Muscle of back (tissue), 11 donors: Measurements from ENCODE around the gene CCDC171. TPM values are rescaled to one million over a fixed set of nuclear protein-coding genes. Genes with fewer than 3 reads are reported as not detected.
"Not testable (repeated sequence)": the region's sequence is repeated elsewhere in the genome, so short reads cannot be mapped to it uniquely, and the experiment has no call there.

Experiments
- DNase-seq, 3 donors: peaks; one replicate each; pipeline versions ENCODE4 v3.0.0 to v3.0.0-alpha.2; 2013
- polyA plus RNA-seq, 10 donors: library from polyadenylated mRNA; unstranded; fragments of 120-200 nt; gene quantifications; one replicate each; pipeline ENCODE4 v1.2.1, GENCODE V29; 2013; ENCODE audit not compliant: insufficient read length in 10 of 10

The CCDC171 gene
- polyA plus RNA-seq, 10 donors = 0.98 to 3.7 (median 2.2) TPM

DNA sequence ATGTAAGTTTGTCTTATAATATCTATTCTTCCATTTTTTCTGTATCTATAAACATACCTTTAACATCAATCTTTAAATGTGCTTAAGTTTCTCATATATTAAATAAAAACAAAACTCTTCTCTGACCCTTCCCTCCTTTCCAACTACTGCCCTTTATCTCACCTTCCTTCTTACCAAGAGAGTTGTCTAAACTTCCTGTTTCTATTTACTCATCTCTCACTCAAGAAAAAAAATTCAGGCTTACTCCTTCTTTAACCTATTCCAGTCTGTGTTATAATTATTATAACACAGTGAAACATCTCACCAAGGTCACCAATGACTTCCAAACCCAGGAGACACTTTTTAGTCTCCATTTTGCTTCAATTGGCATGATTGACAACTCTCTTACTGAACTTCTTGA is 140.9 kb downstream of the CCDC171 start:
- DNase-seq = no peak

DNA sequence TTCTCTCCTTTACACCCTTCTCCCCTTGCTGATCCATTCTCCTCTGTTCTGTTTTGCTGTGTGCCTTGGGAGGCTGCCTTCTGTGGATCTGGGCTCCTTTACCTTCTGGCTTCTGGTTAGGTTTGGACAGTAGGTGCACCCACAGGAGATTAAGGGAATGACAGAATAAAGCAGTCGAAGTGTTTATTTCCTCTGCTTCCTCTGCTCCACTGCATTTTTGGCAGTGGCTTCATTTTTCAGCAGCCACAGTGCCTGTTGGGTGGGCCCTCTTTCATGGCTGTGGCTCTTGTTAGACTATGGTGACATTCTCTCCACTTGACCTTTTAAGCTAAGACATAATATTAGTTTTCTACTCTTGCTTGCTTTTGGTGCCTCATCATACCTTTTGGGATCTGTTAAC is 144.1 kb downstream of the CCDC171 start:
- DNase-seq = no peak

DNA sequence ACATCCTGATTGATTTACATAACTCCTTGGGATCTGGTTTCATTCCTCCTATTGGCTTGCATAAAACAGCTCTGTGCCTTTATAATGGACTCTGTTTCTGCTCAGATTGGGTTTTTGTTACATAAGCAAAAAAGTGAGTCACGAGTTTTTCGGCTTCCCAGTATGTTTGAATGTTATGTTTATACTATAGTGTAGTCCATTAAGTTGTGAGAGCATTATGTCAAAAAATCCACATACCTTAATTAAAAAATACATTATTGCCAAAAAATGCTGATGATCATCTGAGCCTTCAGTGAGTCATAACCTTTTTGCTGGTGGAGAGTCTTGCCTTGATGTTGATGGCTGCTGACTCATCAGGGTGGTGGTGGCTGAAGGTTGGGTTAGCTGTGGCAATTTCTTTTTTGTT is 144.6 kb downstream of the CCDC171 start:
- peak in 1 of 3 donors; percentile 81 for DNase-seq

DNA sequence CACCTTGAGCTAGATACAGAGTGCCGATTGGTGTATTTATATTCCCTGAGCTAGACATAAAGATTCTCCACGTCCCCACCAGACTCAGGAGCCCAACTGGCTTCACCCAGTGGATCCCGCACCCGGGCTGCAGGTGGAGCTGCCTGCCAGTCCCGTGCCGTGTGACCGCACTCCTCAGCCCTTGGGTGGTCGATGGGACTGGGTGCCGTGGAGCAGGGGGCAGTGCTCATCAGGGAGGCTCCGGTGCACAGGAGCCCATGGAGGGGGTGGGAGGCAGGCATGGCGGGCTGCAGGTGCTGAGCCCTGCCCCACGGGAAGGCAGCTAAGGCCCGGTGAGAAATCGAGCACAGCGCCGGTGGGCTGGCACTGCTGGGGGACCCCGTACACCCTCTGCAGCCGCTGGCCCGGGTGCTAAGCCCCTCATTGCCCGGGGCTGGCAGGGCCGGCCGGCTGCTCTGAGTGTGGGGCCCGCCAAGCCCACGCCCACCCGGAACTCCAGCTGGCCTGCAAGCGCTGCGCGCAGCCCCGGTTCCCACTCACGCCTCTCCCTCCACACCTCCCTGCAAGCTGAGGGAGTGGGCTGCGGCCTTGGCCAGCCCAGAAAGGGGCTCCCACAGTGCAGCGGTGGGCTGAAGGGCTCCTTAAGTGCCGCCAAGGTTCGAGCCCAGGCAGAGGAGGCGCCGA is 147.2 kb downstream of the CCDC171 start:
- not testable (repeated sequence) for DNase-seq

DNA sequence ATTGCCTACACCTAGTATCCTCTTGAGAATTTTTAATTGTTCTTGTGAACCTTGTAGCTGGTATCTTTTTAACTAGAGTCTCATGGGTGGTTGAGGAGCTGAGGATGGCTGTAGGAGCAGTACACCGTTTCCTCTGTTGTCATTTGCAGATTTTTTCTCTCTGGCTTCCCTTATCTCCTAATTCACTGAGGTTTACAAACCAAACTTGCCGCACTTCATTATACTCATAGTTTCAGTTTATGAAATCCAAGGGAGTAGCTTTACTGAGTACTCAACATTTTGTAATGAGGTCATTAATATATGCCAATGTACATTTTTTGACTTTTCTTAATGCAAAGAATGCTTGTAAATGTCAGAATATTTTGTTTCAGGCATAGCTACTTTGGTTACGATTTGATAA is 154.2 kb downstream of the CCDC171 start:
- no peak for DNase-seq

DNA sequence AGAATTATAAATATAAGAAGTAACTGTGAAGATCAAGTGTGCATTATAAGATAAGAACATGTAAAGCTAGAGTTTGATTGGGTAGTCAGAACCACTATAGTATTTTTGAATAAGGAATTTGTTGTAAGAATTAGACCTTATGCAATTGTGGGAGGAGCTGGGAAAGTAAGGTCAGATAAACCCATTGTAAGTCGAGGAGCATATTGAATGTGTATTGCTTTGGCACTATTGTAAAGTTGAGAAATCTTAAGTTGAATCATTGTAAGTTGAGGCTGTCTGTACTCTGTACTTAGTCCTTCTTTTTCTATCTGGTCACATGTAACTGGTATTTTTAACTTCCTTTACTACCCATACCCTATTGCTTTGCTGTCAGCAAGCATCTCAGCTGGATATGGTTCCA is 158.7 kb downstream of the CCDC171 start:
- DNase-seq = no peak

DNA sequence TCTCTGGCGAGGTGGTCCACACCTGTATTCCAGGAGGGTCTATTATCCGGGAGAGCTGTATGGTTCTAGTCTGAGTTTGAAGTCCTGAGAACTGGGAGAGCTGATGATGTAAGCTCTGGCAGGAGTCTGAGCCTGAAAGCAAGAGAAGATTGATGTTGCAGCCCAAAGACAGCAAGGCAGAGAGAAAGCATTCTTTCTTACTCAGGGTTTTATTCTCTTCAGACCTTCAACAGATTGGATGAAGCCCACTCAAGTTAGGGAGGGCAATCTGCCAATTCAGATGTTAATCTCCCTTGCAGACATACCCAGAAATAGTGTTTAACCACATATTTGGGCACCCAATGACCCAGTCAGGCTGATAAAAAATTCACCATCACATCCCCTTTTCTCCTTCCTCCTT is 159.1 kb downstream of the CCDC171 start:
- no peak for DNase-seq

DNA sequence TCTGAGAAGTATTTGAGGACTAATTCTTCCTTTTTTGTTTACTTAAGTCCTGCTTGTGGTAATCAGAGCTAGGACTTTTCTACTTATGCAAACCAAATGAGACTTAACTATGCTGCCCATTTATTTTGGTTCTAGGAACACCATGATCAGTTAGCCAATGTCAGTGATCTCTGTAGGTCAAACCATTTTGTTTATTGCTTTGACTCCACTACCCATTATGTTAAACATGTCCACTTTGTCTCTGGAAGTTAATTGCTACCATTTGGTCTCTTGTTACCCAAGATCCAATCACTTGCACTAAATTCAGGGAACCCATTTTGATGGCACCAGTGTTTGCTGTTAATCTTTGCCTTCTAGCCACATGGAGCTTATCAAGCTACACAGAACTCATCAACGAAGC is 161.9 kb downstream of the CCDC171 start:
- no peak for DNase-seq

DNA sequence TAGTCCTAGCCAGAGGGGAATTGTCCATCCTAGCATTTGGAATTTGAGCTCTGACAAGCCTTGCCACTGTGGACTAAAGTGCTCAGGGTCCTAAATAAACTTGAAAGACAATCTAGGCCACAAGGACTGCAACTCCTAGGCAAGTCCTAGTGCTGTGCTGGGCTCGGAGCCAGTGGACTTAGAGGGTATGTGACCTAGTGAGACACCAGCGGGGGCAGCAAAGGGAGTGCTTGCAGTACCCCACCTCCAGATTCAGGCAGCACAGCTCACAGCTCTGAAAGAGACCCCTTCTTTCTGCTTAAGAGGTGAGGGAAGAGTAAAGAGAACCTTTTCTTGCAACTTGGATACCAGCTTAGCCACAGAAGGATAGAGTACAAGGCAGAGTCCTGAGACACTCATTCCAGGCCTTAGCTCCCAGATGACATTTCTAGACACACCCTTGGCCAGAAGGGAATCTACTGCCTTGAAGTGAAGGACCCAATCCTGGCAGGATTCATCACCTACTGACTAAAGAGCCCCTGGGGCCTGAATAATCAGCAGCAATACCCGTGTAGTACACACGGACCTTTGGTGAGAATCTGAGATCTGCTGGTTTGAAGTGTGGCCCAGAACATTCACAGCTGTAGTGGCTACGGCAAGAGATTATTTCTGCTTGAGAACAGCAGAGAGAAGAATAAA is 164.6 kb downstream of the CCDC171 start:
- no peak for DNase-seq

DNA sequence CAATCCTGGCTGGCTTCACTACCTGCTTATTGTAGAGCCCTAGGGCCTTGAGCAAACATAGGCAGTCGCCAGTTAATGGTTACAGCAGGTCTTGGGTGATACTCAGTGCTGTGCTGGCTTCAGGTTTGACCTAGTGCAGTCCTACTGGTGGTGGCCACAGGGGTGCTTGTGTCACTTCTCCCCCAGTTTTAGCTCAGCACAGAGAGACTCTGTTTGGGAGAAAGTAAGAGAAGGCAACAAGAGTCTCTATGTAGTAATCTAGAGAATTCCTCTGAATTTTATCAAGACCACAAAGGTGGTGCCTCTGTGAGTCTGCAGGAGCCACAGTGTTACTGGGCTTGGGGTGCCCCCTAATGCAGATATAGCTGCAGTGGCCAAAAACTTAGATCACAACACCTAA is 165.6 kb downstream of the CCDC171 start:
- DNase-seq = no peak

DNA sequence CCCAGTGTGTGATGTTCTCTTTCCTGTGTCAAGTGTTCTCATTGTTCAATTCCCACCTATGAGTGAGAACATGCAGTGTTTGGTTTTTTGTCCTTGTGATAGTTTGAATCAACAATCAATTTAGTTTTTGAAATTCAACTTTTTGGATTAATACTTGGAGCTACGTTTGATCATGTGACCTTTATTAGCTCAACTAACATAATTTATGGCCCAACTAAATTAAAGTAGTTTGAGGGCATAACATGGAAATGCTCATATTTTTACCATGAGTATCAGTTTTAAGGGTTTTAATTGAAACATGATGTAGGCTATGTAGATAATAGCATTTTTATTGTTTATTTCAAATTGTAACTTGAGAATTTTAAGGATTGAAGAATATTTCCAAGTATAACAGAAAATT is 168.0 kb downstream of the CCDC171 start:
- no peak for DNase-seq

DNA sequence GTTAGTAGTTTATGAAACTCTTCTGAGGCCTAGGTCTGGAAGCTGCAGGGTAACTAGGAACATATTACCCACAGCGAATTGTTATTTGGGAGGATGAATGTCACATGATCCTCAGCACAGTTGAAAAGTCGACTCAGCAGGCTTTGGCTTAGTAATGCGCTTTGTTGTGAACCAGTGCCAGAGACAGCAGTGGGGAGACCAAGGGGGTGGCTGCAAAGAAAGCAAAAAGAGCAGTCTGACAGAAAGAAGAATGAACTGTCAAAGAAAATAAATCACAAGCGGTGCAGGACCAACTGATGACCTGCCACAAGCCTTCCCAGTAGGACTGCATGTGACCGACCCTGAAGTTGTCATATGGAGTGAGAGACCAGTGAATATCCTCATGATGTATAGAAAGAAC is 170.0 kb downstream of the CCDC171 start:
- peak in 2 of 3 donors; percentile 42 to 65 for DNase-seq

DNA sequence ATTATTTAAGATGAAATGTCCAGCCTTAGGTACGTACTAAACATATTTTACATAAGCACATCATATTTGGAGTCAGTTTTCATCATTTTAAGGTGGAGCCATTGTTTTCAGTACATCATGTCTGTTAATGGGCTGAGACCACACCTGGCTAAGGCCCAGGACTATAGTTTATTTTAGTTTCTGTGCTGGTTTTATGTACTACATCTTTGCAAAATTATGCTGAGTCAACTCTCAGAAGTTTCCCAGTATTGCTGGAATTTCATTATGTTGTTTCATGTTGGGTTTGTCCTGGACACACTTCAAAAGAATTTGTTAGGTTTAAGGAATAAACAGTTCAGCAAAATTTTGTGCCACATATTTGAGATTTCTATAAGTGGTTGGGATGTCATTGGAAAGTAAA is 171.2 kb downstream of the CCDC171 start:
- DNase-seq = peak; percentile 31 to 64 (median 55)

DNA sequence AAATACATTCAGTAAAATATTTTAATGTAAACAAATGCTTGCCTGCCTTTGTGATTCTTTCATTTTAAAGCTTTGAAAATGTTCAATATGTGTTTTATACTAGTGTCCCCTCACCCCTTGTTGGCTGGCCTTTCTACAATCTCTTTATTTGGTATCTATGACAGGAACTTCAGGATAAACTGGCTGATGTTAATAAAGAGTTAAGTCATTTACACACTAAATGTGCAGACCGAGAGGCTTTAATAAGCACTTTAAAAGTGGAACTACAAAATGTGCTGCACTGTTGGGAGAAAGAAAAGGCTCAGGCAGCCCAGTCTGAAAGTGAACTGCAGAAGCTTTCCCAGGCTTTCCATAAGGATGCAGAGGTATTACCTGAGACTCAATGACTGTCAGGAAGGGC is 171.8 kb downstream of the CCDC171 start:
- no peak for DNase-seq

DNA sequence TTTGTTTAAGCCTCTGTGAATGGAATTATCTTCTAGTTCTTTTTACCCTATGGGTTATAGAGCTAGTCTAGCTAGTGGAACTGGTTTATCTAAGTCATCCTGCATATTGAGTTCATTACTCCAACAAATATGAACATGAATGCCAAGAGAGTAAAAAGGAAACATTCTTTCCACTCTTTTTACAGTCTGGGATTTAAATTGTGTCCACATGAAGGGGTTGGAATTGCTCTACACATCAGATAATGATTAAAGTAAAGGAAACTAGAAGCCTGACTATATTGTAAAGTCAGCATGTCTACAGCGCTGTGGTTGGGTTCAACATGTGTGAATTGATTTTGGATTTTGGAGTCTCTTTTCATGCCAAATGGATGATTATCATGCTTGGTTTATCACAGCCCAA is 173.1 kb downstream of the CCDC171 start:
- DNase-seq = peak; percentile 50 to 66 (median 57)

DNA sequence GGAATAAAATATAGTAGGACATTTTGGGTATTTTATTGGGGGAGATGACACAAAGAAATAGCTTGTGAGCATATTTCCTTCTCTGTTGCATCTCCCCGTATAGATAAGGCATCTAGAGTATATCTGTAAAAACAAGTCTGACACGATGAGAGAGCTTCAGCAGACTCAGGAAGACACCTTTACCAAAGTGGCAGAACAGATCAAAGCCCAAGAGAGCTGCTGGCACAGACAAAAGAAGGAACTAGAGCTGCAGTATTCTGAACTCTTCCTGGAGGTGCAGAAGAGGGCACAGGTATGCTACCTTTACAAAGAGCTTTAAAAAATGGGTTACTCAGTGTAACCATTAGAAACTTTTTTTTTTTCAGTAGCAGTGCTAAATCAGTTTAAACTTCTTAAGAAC is 176.7 kb downstream of the CCDC171 start:
- DNase-seq = no peak

DNA sequence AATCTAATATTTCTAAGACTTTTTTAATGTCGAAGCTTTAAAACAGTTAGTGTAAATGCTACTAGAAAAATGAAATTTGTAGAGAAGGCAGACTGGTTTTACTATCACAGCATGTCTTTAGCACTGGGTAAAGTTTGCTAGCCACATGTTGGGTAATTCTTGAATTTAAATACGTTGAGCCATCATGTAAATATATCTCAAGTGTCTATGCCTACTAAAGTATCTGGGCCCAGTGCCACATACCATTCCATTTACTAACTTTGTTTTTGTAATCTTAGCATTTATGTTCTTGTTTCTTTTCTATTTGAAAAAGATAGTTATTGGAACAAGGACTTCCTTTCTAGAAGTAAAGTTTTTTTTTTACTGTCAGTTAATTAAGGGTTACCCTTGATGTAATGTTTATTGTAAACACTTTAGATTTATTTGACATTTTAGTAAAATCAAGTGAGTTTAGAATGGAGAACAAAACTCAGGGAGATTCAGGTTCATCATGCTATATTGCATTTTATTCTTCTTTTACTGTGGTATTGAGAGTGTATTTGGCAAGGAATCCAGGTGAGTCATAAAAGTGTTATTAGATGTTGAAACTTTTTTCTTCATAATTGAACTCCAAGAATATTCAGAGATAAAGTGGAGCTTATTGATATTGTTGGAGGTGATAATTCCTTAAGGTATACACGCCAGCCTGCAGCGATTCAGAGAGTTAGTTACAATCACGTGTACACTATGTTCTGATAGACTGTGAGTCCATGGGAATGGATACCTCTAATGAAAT is 182.4 kb downstream of the CCDC171 start:
- peak in 1 of 3 donors; percentile 67 for DNase-seq

DNA sequence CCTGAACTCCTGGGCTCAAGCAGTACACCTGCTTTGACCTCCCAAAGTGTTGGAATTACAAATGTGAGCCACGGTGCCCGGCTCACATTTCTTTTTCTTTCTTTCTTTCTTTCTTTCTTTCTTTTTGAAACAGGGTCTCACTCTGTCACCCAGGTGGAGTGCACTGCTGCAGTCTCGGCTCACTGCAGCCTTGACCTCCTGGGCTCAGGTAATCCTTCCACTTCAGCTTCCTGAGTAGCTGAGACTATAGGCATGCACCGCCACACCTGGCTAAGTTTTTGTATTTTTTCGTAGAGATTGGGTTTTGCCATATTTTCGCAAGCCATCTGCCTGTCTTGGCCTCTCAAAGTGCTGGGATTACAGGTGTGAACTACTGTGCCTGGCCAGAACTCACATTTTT is 183.7 kb downstream of the CCDC171 start:
- no peak for DNase-seq

DNA sequence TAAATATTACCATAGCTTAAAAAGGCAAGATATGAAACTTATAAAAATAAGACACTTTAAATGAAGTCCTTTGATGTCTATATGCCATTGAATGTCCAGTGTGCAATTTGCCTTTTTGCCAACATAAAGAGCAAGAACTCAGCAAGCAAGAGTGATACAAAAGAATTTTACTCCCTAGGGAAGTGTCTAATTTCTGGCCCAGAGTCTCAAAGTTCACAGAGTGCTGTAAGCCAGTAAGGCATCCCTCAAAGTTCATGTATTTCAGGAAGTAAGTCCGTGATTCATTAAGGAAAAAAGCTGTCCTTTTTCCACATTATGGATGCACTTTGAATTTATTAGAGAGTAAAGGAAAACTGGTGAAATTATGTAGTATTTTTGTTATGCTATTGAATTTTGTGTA is 185.2 kb downstream of the CCDC171 start:
- DNase-seq = peak in 1 of 3 donors; percentile 17

DNA sequence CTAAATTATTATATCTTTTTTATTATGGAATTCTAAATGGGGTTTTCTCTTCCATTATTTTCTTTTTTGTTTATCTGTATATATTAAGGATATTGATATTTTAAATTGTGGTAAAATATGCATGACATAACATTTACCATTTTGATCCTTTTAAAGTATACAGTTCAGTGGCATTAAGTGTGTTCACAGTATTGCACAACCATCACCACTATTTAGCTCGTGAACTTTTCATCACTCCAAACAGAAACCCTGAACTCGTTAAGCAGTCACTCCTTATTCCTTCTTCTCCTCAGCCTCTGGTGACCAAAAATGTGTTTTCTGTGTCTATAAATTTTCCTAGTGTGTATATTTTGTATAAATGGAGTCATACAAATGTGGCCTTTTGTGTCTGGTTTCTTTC is 188.2 kb downstream of the CCDC171 start:
- DNase-seq = no peak

DNA sequence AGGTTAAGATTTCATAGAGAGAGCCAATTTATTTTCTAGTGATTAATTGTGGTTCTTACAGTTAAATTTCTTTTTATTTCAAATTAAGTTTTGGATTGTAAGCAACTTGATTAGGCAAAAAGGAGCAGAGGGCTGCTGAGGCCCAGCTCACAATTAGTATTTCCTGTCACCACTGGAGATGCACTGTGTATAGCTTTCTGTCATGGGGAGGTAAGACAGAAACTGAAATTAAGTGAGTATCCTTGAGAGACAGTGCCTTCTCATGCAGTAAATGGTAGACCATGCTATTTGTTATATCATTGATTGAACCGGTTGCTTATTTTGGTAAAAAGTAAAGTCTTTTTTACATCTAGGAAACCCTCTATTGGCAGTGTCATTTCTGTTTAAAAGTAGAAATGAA is 190.7 kb downstream of the CCDC171 start:
- DNase-seq = no peak

DNA sequence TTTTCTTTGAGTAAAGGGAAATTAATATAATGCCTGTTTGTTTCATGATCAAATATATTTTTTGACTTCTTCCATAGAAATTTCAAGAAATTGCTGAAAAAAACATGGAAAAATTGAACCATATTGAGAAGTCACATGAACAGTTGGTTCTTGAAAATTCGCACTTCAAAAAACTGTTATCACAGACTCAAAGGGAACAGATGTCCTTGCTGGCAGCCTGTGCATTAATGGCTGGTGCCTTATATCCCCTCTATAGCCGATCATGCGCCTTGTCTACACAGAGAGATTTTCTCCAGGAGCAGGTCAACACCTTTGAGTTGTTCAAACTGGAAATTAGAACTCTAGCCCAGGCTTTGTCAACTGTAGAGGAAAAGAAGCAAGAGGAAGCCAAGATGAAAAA is 191.4 kb downstream of the CCDC171 start:
- no peak for DNase-seq

DNA sequence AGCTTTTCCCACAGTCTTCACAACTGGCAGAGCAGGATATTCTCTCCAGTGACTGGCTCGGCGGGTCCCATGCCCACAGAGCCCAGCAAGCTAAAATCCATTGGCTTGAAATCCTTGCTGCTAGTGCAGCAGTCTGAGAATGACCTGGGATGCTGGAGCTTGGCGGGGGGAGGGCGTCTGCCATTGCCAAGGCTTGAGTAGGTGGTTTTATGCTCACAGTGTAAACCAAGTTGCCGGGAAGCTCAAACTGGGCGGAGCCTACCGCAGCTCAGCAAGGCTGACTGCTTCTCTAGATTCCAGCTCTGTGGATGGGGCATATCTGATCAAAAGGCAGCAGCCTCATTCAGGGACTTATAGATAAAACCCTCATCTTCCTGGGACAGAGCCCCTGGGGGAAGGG is 194.1 kb downstream of the CCDC171 start:
- DNase-seq = no peak
